C4-2B (cell line): ENCODE results near the gene NCK2.

ENCODE experiments used
- ZFX ChIP-seq: fragments of 450-650 bp; IDR thresholded peaks from 2 replicates; pipeline ENCODE4 v1.6.1; 2017
- TF ChIP-seq, protein P1 (sequence below): fragments of 450-650 bp; conservative IDR thresholded peaks from 2 replicates; pipeline ENCODE4 v1.5.1; 2017; ENCODE audit warnings: mild to moderate bottlenecking

DNA sequence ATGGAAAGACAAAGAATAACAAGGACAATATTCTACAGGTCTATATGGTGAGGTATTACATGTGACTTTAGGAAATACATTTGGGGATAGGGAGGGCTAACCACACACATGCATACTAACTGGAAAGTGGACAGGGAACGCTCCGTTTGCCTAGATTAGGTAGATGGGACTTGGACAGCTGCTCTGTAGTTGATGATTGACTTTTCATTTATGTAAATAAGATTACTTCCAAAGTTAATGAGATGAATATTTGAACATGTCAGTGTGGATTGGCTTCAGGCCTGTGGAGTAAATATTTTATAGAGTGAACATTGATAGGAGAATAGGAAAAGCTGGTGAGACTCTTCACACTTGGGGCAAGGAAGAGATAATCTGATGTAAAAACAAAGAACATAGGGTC lies 142.0 kb downstream of the NCK2 start:
- TF ChIP-seq, protein P1, sequence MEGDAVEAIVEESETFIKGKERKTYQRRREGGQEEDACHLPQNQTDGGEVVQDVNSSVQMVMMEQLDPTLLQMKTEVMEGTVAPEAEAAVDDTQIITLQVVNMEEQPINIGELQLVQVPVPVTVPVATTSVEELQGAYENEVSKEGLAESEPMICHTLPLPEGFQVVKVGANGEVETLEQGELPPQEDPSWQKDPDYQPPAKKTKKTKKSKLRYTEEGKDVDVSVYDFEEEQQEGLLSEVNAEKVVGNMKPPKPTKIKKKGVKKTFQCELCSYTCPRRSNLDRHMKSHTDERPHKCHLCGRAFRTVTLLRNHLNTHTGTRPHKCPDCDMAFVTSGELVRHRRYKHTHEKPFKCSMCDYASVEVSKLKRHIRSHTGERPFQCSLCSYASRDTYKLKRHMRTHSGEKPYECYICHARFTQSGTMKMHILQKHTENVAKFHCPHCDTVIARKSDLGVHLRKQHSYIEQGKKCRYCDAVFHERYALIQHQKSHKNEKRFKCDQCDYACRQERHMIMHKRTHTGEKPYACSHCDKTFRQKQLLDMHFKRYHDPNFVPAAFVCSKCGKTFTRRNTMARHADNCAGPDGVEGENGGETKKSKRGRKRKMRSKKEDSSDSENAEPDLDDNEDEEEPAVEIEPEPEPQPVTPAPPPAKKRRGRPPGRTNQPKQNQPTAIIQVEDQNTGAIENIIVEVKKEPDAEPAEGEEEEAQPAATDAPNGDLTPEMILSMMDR = no peak
- no peak for TF ChIP-seq ZFX
